Suppressor macrophage treated with lipopolysaccharide for 4 hours (primary cell): ENCODE measurements around the gene NKIRAS2.
"Not testable (repeated sequence)": the region's sequence is repeated elsewhere in the genome, so short reads cannot be mapped to it uniquely, and the experiment has no call there.

Source experiments
- DNase-seq: peaks from one replicate; pipeline ENCODE4 v3.0.0-alpha.2; 2020

The NKIRAS2 gene

DNA sequence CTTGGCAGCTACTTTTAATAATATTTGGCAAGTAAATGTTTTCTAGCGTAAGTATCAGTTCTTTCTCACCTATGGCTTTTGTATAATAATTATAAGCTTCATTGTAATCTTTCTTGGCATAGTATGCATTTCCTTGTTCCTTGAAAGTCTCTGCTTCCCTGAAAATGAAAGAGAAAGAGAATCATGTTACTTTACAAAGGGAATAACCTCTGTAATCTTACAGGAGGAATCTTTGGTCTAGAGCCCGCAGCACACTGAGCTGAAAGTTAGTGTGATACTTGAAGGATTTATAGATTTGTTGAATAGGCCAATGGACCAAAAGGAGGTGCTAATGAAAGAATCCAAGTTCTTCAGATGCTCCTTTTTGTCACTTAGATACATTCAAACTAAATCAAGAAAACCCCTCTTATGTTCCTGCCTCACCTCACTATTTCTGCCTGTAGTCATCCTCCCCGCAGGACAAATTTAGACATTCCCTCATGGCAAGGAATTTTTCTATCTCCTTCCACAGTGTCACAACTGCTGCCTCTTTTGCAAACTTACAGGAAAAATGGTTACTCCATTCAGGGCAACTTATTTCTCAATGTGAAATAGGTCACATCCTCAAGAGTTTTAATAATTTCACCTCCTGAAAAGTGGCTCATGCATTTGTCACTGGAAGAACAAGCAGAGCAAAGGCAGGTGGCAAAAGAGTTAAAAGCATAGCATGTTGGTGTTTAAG lies 19.3 kb upstream of the NKIRAS2 start:
- DNase-seq = peak; percentile 68

DNA sequence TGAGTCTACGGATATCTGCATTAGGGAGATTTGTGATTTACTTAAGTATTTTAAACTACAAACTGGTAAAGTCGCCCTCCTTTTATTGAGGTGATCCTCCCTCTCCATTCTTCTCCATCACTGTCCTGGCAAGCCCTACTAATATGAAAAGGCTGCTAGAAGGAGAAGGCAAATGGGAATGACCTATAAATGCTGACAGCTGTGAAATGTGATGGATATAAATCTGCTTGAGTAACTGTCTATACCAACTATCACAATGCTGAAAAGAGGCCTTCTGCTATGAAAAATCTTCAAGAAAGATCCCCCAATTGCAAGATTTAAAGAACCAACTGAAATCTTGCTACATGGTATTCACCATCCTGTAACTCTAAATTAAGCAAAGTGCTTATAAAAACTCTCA lies 18.2 kb upstream of the NKIRAS2 start:
- no peak for DNase-seq

DNA sequence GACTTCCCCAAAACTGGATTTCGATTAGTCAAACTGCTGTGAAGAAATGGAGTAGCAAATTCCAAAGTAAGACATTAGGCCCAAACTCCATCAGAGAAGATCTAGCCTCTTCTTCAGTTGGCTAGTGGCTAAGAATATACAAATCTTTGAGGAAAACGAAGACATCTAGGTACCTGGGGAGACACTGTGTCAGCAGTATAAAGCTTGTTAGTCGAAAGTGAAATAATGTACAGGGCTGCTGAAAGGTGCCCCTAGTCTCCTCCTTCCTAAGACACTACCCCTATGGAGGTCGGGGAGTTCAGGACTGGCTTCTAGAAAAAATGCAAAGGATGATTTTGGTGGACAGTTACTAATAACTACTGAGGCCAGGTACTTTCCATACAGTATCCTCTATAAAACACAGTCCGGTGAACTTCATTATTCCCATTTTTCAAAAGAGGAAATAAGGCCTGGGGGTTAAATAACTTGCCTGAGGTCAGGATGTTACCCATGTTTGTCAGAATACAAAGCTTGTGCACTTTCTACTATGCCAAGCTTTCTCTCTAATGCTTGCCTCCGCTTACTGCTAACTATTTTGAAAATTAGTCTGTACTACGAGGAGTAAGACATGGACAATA lies 17.6 kb upstream of the NKIRAS2 start:
- DNase-seq = peak; percentile 11

DNA sequence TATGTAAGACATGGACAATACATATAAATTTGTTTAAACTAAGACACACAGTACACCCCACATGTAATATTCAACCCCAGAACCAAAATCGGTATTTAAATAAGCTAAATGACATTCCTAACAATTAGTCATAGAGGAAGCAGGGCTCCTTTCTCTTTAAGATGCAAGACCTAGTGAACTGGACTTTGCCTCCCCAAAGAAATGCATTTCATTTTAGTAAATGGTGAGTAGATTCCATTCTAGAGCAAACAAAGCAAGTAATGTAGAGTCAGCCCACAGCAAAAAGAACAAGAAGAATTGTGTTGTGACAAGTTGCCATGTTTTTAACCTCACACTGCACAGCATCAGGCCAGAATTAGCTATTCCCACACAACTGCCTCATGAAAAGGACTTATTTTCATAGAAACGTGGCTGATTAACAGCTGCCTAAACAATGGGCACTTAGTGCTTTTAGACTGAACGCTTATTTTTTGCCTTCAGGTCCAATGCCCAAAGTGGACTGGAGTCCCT lies 17.0 kb upstream of the NKIRAS2 start:
- no peak for DNase-seq

GRCh38 chr17:42005166-42005565 lies 14.7 kb upstream of the NKIRAS2 start:
- DNase-seq = no peak

GRCh38 chr17:42009170-42009569 lies 10.7 kb upstream of the NKIRAS2 start:
- DNase-seq = peak; percentile 19

DNA sequence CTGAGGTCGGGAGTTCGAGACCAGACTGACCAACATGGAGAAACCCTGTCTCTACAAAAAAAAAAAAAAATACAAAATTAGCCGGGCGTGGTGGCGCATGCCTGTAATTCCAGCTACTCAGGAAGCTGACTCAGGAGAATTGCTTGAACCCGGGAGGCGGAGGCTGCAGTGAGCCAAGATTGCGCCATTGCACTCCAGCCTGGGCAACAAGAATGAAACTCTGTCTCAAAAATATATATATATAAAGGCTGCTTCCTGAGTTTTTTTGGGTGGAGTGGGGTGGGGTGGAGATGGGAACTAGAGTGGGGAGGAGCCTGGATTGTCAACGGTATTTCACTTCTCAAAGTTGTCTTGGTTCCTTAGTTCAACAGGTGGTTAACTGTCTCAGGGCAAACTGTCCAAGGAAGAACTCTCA lies 9.6 kb upstream of the NKIRAS2 start:
- peak; percentile 78 for DNase-seq

DNA sequence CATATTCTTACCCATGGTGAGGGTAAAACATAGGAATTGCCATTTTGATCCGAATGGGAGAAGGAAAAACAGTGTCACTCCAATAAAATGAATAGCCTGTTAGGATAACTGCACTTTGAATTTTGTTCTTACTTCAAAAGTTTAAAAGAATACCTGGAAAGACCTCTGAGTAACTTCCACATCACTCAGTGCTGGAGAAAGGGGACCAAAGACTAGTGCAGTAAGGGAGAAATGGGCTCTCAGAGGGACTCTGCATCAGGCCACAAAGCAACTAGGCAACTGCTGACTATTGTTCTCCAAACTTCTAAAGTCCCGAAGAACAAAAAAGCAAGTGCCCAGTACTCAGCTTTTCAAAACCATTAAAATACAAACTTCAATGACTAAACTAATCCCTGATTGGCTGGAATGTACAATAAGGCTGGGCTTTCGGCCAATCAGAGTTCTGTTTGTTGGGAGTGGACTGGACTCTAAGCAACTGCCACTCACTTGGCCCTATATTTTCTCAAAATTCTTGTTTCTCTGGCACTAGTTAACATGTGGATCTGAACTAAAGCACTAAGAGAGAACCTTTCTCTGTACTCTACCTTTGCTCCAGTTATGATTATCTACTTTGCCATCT lies 8.9 kb upstream of the NKIRAS2 start:
- DNase-seq = peak; percentile 61

GRCh38 chr17:42012363-42012762 lies 7.5 kb upstream of the NKIRAS2 start:
- DNase-seq = not testable (repeated sequence)

- DNase-seq = not testable (repeated sequence)
Measured at GRCh38 chr17:42013740-42014139, 6.2 kb upstream of the NKIRAS2 start.

- DNase-seq = peak; percentile 68
Measured at GRCh38 chr17:42016411-42016831, 3.5 kb upstream of the NKIRAS2 start.

- peak; percentile 95 for DNase-seq
Measured at GRCh38 chr17:42016941-42017865, 2.7 kb upstream of the NKIRAS2 start, which contains the start of gene DNAJC7. TSS of gene DNAJC7 (minus strand) at chr17:42017439. CDS start at chr17:42017416, 23 bp downstream.

- peak; percentile 58 for DNase-seq
Measured at GRCh38 chr17:42017866-42018200, 2.1 kb upstream of the NKIRAS2 start.

GRCh38 chr17:42018339-42018738 lies 1.6 kb upstream of the NKIRAS2 start:
- DNase-seq = no peak

DNA sequence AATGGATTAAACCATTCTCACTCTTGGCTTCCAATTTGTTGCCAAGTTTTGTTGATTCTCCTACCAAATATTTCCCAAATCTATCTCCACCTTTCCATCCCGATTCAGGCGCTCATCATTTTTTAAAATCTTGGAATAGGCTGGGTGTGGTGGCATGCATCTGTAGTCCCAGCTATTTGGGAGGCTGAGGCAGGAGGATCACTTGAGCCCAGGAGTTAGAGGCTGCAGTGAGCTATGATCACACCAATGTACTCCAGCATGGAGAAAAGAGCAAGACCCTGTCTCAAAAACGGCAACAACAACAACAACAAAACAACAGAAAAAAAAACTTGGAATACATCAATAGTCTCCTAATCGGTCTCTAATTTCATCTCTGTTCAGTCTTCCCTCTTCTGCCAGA lies 902 bp upstream of the NKIRAS2 start:
- no peak for DNase-seq

- not testable (repeated sequence) for DNase-seq
Measured at GRCh38 chr17:42020845-42021244, 955 bp downstream of the NKIRAS2 start.

DNA sequence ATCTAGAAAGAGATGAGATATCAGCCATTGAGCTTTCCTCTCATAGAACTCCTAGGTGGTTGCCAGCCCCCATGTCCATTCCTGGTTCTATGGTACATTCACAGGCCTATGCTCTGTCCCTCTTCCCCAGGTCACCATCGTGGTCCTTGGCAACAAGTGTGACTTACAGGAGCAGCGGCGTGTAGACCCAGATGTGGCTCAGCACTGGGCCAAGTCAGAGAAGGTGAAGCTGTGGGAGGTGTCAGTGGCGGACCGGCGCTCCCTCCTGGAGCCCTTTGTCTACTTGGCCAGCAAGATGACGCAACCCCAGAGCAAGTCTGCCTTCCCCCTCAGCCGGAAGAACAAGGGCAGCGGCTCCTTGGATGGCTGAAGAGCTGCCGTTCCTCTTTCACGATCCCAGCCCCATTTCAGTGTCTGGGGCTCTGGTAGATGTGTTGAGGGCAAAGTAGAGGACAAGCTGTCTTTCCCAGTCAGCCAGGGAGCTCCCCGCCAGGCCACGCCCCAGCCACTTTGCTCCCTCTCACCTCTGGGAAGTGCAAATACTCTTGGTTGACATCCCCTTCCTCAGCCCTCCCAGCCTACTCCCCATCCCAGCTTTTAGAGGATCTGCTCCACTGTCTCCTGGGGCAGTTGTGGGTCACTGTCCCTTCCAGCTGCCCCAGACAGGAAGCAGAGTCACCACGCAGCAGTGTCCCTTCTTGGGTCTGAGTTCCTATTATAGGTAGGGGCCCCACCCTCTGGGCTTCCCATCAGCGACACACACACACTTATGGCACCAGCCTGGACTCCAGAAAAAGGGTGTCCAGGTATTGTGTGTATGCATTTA lies 3.8 kb downstream of the NKIRAS2 start:
- DNase-seq = peak; percentile 87

GRCh38 chr17:42025191-42025579 lies 5.3 kb downstream of the NKIRAS2 start:
- DNase-seq = no peak

- DNase-seq = no peak
Measured at GRCh38 chr17:42025936-42026335, 6.0 kb downstream of the NKIRAS2 start.

GRCh38 chr17:42026857-42027589 lies 7.1 kb downstream of the NKIRAS2 start:
- DNase-seq = no peak

GRCh38 chr17:42027590-42027889 lies 7.7 kb downstream of the NKIRAS2 start:
- no peak for DNase-seq
